Measurements from ENCODE around the gene CNFN. TPM values are rescaled to one million over a fixed set of nuclear protein-coding genes. Genes with fewer than 3 reads are reported as not detected.

The CNFN gene
- total RNA-seq, 4 donors from 2014 or later = not detected

DNA sequence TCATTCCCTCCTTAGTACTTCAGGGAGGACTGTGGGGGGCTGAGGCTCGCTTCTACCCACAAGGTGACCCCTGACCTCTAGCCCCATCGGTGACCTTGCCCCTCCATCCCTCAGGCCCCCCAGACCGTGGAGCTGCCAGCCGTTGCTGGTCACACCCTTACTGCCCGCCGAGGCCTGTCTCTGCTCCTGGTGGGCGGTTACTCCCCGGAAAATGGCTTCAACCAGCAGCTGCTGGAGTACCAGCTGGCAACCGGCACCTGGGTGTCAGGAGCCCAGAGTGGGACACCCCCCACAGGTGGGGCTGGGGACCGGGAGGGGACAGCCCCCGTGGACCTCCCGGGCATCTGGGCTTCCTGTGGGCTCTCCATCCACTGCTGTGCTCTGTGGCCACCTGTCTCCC is 32.8 kb downstream of the CNFN start:
- ATAC-seq (ENCODE audit: low FRiP score) = no peak
- DNase-seq (ENCODE audit: low spot score) = no peak
- TF ChIP-seq, protein P1, sequence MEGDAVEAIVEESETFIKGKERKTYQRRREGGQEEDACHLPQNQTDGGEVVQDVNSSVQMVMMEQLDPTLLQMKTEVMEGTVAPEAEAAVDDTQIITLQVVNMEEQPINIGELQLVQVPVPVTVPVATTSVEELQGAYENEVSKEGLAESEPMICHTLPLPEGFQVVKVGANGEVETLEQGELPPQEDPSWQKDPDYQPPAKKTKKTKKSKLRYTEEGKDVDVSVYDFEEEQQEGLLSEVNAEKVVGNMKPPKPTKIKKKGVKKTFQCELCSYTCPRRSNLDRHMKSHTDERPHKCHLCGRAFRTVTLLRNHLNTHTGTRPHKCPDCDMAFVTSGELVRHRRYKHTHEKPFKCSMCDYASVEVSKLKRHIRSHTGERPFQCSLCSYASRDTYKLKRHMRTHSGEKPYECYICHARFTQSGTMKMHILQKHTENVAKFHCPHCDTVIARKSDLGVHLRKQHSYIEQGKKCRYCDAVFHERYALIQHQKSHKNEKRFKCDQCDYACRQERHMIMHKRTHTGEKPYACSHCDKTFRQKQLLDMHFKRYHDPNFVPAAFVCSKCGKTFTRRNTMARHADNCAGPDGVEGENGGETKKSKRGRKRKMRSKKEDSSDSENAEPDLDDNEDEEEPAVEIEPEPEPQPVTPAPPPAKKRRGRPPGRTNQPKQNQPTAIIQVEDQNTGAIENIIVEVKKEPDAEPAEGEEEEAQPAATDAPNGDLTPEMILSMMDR (IDR thresholded peaks at IDR 0.05) = no peak

DNA sequence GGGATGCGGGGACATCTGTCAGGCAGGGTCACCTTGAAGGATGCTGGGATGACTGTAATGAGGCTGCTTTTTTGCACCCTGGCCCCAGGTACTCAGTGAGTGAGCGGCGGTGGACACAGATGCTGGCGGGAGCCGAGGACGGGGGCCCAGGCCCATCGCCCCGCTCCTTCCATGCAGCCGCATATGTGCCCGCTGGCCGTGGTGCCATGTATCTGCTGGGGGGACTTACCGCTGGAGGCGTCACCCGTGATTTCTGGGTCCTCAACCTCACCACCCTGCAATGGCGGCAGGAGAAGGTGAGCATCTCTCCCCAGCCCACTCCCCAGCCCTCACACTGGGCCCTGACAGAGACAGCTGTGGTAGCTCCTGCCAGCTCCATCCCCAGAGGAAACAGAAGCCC is 33.4 kb downstream of the CNFN start:
- DNase-seq (ENCODE audit: low spot score) = no peak
- ATAC-seq (ENCODE audit: low FRiP score) = no peak
- TF ChIP-seq, protein P1 (IDR thresholded peaks at IDR 0.05) = no peak

DNA sequence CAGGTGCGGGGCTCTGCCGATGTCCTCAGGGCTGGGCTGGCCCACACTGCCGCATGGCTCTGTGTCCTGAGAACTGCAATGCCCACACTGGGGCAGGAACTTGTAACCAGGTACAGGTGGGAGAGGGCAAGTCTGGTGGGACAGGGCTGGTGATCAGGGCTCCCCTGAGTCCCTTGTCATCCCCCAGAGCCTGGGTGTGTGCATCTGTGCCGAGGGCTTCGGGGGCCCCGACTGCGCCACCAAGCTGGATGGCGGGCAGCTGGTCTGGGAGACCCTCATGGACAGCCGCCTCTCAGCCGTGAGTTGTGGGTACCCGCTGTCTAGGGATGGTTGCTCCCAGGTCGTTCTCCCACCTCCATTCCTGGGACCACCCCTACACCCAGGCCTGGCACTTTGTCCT is 34.2 kb downstream of the CNFN start:
- TF ChIP-seq, protein P1 (IDR thresholded peaks at IDR 0.05) = no peak
- DNase-seq (ENCODE audit: low spot score) (no peak), ATAC-seq (ENCODE audit: low FRiP score) (no peak)

DNA sequence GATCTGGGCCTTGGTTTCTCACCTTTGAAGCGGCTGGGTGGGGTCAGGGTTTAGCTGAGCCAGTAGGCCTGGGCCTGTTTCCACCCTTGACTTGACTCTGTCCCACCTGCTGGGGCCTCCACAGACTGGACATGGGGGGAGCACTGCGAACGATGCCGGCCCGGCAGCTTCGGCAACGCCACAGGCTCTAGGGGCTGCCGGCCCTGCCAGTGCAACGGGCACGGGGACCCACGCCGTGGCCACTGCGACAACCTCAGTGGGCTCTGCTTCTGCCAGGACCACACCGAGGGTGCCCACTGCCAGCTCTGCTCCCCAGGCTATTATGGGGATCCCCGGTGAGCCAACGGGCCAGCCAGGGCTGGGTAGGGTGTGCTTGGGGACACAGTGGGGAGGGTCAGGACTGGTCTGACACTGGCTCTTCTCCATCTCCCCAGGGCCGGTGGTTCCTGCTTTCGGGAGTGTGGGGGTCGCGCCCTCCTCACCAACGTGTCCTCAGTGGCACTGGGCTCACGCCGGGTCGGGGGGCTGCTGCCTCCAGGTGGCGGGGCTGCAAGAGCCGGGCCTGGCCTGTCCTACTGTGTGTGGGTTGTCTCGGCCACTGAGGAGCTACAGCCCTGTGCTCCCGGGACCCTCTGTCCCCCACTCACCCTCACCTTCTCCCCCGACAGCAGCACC is 36.6 kb downstream of the CNFN start:
- TF ChIP-seq, protein P1 (IDR thresholded peaks at IDR 0.05) = no peak
- ATAC-seq (ENCODE audit: low FRiP score) = no peak
- no peak for DNase-seq (ENCODE audit: low spot score)

DNA sequence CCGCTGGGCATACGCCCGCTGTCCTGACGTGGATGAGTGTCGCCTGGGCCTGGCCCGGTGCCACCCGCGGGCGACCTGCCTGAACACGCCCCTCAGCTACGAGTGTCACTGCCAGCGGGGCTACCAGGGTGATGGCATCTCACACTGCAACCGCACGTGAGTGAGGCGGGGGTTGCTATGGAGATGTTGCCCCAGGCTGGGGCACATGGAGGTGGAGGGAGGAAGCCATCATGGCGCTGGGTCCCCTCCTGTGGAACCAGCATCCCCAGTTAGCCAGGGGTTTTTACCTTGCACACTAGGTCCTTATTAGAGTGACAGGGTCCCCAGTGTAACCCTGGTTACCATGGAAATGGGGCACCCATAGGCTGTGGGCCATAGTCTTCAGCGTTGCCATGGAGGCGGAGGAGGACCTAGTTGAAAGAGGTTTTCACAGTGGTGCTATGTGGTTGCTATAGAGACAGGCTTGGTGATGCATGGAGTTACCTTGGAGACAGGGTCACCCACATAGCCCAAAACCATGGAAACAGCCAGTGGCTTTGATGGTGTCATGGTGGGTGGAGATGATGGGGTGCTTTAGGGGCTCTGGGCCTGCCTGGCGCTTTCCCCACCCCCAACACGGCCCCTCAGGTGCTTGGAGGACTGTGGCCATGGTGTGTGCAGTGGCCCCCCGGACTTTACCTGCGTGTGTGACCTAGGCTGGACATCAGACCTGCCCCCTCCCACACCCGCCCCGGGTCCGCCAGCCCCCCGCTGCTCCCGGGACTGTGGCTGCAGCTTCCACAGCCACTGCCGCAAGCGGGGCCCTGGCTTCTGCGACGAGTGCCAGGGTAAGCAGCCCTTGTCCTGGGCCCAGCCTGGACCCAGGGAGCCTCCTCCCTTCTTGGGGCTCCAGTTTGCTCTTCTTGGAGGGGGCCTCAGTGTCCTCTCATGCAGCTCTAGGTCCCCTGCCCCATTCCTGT is 37.5 kb downstream of the CNFN start:
- TF ChIP-seq, protein P1 (IDR thresholded peaks at IDR 0.05) = no peak
- DNase-seq (ENCODE audit: low spot score) (no peak), ATAC-seq (ENCODE audit: low FRiP score) (no peak)

DNA sequence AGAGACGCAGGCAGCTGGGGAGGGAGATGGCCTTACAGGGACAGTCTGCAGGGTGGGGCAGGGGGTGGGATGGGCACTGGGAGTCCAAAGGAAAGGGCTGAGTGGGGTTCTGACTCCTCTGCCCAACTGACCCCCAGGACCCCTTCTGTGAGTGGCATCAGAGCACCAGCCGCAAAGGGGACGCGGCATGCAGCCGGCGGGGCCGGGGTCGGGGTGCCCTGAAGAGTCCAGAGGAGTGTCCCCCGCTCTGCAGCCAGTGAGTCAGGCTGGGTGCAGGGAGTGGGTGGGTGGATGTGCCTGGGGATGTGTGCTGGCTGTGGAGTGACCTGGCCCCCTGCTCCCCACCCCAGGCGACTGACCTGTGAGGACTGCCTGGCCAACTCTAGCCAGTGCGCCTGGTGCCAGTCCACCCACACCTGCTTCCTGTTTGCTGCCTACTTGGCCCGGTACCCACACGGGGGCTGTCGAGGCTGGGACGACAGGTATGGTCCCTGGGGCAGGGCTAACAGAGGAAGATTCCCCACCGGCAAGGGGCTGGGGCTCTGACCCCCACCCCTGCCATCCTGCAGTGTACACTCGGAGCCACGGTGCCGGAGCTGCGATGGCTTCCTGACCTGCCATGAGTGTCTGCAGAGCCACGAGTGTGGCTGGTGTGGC is 38.9 kb downstream of the CNFN start:
- TF ChIP-seq, protein P1 (IDR thresholded peaks at IDR 0.05) = no peak
- DNase-seq (ENCODE audit: low spot score) = no peak
- ATAC-seq (ENCODE audit: low FRiP score) = no peak
